SU-DHL-6 (cell line): ENCODE measurements around the gene ALPK3.

Experiments
- EZH2phosphoT487 ChIP-seq: fragments of 200-600 bp; sonication (generic), shearing (Covaris generic); conservative IDR thresholded peaks from 2 replicates; pipeline ENCODE4 v1.6.1; 2018; ENCODE audit warnings: mild to moderate bottlenecking, antibody characterized with exemption, low read length, moderate library complexity, mixed read lengths
- TF ChIP-seq, protein P1 (sequence below): fragments of 200-600 bp; sonication (generic); IDR thresholded peaks from one replicate; pipeline ENCODE4 v1.5.1; 2017; ENCODE audit warnings: antibody characterized with exemption, mild to moderate bottlenecking, low read length, moderate library complexity; ENCODE audit not compliant: insufficient read depth, poor library complexity, severe bottlenecking

DNA sequence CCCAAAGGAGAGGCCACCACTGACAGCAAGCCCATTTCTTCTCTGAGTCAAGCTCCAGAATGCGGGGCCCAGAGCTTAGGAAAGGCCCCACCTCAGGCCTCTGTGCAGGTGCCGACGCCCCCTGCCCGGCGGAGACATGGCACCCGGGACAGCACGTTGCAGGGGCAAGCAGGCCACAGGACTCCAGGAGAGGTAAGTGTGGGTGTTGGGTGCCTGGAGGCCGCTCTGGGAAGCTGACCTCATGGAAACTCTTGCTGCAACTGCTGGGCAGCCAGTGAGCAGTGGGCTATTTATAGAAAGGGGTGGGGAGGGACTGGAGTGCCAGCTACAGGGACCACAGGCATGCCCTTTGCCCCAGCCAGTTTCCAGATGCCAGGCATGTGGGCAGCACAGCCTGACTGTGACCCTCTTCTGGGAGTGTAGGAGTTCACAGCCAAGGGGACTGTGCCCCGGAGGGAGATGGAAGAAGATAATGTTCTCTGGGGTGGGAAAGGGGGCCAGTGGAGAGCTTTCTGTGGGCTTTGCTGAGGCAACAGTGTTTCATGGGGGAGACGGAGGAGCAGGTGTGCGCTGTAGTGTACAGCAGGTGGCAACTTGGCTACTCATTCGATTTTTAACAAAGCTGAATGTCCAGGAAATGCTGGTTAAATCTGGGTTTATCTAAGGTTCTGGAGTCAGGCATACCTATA lies 23.7 kb downstream of the ALPK3 start:
- TF ChIP-seq, protein P1, sequence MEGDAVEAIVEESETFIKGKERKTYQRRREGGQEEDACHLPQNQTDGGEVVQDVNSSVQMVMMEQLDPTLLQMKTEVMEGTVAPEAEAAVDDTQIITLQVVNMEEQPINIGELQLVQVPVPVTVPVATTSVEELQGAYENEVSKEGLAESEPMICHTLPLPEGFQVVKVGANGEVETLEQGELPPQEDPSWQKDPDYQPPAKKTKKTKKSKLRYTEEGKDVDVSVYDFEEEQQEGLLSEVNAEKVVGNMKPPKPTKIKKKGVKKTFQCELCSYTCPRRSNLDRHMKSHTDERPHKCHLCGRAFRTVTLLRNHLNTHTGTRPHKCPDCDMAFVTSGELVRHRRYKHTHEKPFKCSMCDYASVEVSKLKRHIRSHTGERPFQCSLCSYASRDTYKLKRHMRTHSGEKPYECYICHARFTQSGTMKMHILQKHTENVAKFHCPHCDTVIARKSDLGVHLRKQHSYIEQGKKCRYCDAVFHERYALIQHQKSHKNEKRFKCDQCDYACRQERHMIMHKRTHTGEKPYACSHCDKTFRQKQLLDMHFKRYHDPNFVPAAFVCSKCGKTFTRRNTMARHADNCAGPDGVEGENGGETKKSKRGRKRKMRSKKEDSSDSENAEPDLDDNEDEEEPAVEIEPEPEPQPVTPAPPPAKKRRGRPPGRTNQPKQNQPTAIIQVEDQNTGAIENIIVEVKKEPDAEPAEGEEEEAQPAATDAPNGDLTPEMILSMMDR, result no peak
- TF ChIP-seq EZH2phosphoT487, result no peak
